HCT116 (cell line): ENCODE measurements around the gene SETD1B. TPM values are rescaled to one million over a fixed set of nuclear protein-coding genes. Genes with fewer than 3 reads are reported as not detected.

Source experiments
- ATAC-seq: fragments of 200-7000 bp; cut with Tn5 transposase; 2 replicates; pipeline ENCODE4 v1.9.1; 2020; ENCODE audit warnings: mild to moderate bottlenecking, moderate library complexity
- BruUV-seq: library from RNA; stranded (reverse); fragments of 400-500 nt; replicated peaks from 2 replicates; lab custom pipeline; 2021; lab: Mats Ljungman, UMichigan
- CTCF ChIA-PET: fragments of 300-600 bp; sonication (Branson Sonifier 250); formaldehyde crosslinking; loops from one replicate; lab custom pipeline; 2021; ENCODE audit warnings: antibody characterized with exemption; lab: Charles Lee
- POLR2A ChIA-PET: fragments of 300-600, 350-600 bp; sonication (Branson Sonifier 250); formaldehyde crosslinking; loops from one replicate; lab custom pipeline; 2021; ENCODE audit warnings: antibody characterized with exemption; lab: Charles Lee
- RAD21 ChIA-PET, 2 experiments: fragments of 300-600 bp; sonication (Branson Sonifier 250); formaldehyde crosslinking; loops; one replicate each; lab custom pipeline; 2023; ENCODE audit warnings: low total read pairs in 2 of 2; ENCODE audit not compliant: uncharacterized antibody in 2 of 2, unreplicated experiment in 2 of 2, low non-redundant PET in 1 of 2; lab: Charles Lee
- DNase-seq: peaks from one replicate; pipeline ENCODE4 v3.0.0-alpha.2; 2010; ENCODE audit warnings: low read depth, low spot score
- H2AFZ ChIP-seq: fragments of 200-600 bp; shearing (Covaris generic), sonication (generic); 2 replicates; pipeline ENCODE4 v1.6.1; 2017; ENCODE audit warnings: low read depth, mixed run types, mixed read lengths, antibody characterized with exemption, low read length; ENCODE audit not compliant: poor library complexity, severe bottlenecking
- H3K27ac ChIP-seq: 2 replicates; pipeline ENCODE4 v1.5.1; 2012; ENCODE audit warnings: low read depth, low read length
- H3K27me3 ChIP-seq: fragments of 200-600 bp; sonication (generic); 2 replicates; pipeline ENCODE4 v1.6.1; 2016; ENCODE audit warnings: mixed run types, low read length, mixed read lengths; ENCODE audit not compliant: insufficient read depth
- H3K36me3 ChIP-seq, 2 experiments: fragments of 200-500 bp in 1 of 2; fragments of 200-600 bp in 1 of 2; sonication (Bioruptor generic) in 1 of 2; sonication (generic) in 1 of 2; 2 replicates each; pipeline versions ENCODE4 v1.5.1 to v1.6.1; 2014 to 2016; ENCODE audit warnings: low read length in 2 of 2, inconsistent platforms in 1 of 2, mixed read lengths in 1 of 2, mixed run types in 1 of 2; ENCODE audit not compliant: insufficient read depth in 2 of 2, control insufficient read depth in 1 of 2
- H3K4me1 ChIP-seq, 2 experiments: fragments of 200-600 bp in 1 of 2; sonication (generic) in 1 of 2; 2 replicates each; pipeline versions ENCODE4 v1.5.1 to v1.6.1; 2012 to 2017; ENCODE audit warnings: low read length in 2 of 2, inconsistent platforms in 1 of 2, mild to moderate bottlenecking in 1 of 2, mixed read lengths in 1 of 2, mixed run types in 1 of 2, moderate library complexity in 1 of 2; ENCODE audit not compliant: insufficient read depth in 2 of 2, control insufficient read depth in 1 of 2
- H3K4me2 ChIP-seq: fragments of 200-600 bp; sonication (generic); 2 replicates; pipeline ENCODE4 v1.6.1; 2017; ENCODE audit warnings: mixed run types, low read length, mixed read lengths
- H3K4me3 ChIP-seq, 2 experiments: fragments of 200-600 bp in 1 of 2; sonication (generic) in 1 of 2; replicated peaks in 1 of 2; 2 replicates each; pipeline ENCODE4 v1.5.1; 2011 to 2016; ENCODE audit warnings: low read length in 2 of 2, control low read depth in 1 of 2, low read depth in 1 of 2, mild to moderate bottlenecking in 1 of 2, mixed read lengths in 1 of 2, mixed run types in 1 of 2
- H3K79me2 ChIP-seq: fragments of 200-600 bp; sonication (generic); 2 replicates; pipeline ENCODE4 v1.6.1; 2017; ENCODE audit warnings: mild to moderate bottlenecking, mixed run types, low read length, moderate library complexity, mixed read lengths; ENCODE audit not compliant: insufficient read depth
- H3K9ac ChIP-seq: fragments of 200-600 bp; sonication (generic); 2 replicates; pipeline ENCODE4 v1.6.1; 2016; ENCODE audit warnings: low read length, mixed read lengths
- H3K9me2 ChIP-seq: fragments of 200-600 bp; sonication (generic), shearing (Covaris generic); 2 replicates; pipeline ENCODE4 v1.6.1; 2017; ENCODE audit warnings: mixed run types, mild to moderate bottlenecking, moderate library complexity; ENCODE audit not compliant: insufficient read depth
- H3K9me3 ChIP-seq, 2 experiments: fragments of 200-500 bp in 1 of 2; fragments of 200-600 bp in 1 of 2; sonication (Bioruptor generic) in 1 of 2; sonication (generic) in 1 of 2; 2 replicates each; pipeline ENCODE4 v1.6.1; 2014 to 2017; ENCODE audit warnings: low read length in 2 of 2, mixed read lengths in 2 of 2, inconsistent platforms in 1 of 2, low read depth in 1 of 2, mild to moderate bottlenecking in 1 of 2, mixed run types in 1 of 2, moderate library complexity in 1 of 2; ENCODE audit not compliant: control insufficient read depth in 1 of 2, insufficient read depth in 1 of 2
- H4K20me1 ChIP-seq: fragments of 200-600 bp; sonication (generic), shearing (Covaris generic); 2 replicates; pipeline ENCODE4 v1.6.1; 2017; ENCODE audit warnings: mixed run types, mild to moderate bottlenecking, moderate library complexity; ENCODE audit not compliant: insufficient read depth
- ATF3 ChIP-seq: IDR thresholded peaks from 2 replicates; pipeline ENCODE4 v1.6.1; 2012
- CTCF ChIP-seq, 3 experiments: fragments of 200-600 bp in 1 of 3; sonication (generic) in 1 of 3; IDR thresholded peaks in 2 of 3; conservative IDR thresholded peaks in 1 of 3; 2 replicates each; pipeline ENCODE4 v1.5.1; 2012 to 2017; ENCODE audit warnings: low read depth in 2 of 3, low read length in 2 of 3, antibody characterized with exemption in 1 of 3, borderline replicate concordance in 1 of 3, control low read depth in 1 of 3, mild to moderate bottlenecking in 1 of 3, mixed read lengths in 1 of 3, mixed run types in 1 of 3, moderate library complexity in 1 of 3; ENCODE audit not compliant: insufficient read depth in 1 of 3
- EGR1 ChIP-seq: IDR thresholded peaks from 2 replicates; pipeline ENCODE4 v1.6.1; 2012; ENCODE audit warnings: low read depth
- EZH2phosphoT487 ChIP-seq: fragments of 200-600 bp; IDR thresholded peaks from 2 replicates; pipeline ENCODE4 v1.6.1; 2018; ENCODE audit warnings: antibody characterized with exemption, borderline replicate concordance
- JUND ChIP-seq: IDR thresholded peaks from 2 replicates; pipeline ENCODE4 v1.6.1; 2012
- POLR2A ChIP-seq: IDR thresholded peaks from 2 replicates; pipeline ENCODE4 v1.7.0; 2011; ENCODE audit warnings: borderline replicate concordance; ENCODE audit not compliant: insufficient read depth, insufficient read length; ENCODE audit errors: extremely low read depth
- POLR2AphosphoS5 ChIP-seq: IDR thresholded peaks from 2 replicates; pipeline ENCODE4 v1.6.1; 2011; ENCODE audit warnings: mild to moderate bottlenecking, low read depth, low read length, moderate library complexity
- RAD21 ChIP-seq: IDR thresholded peaks from 2 replicates; pipeline ENCODE4 v1.6.1; 2012; ENCODE audit warnings: low read depth, mild to moderate bottlenecking
- REST ChIP-seq: IDR thresholded peaks from 2 replicates; pipeline ENCODE4 v1.6.1; 2012; ENCODE audit warnings: low read depth
- SIN3A ChIP-seq: IDR thresholded peaks from 2 replicates; pipeline ENCODE4 v1.6.1; 2012; ENCODE audit warnings: low read depth
- SP1 ChIP-seq: IDR thresholded peaks from 2 replicates; pipeline ENCODE4 v1.6.1; 2012; ENCODE audit warnings: low read depth
- TCF7L2 ChIP-seq: IDR thresholded peaks from 2 replicates; pipeline ENCODE4 v1.7.0; 2011; ENCODE audit warnings: borderline replicate concordance, inconsistent platforms; ENCODE audit not compliant: insufficient read depth, insufficient read length; ENCODE audit errors: extremely low read depth
- YY1 ChIP-seq: IDR thresholded peaks from 2 replicates; pipeline ENCODE4 v1.6.1; 2011; ENCODE audit warnings: low read length, low read depth, moderate library complexity, mild to moderate bottlenecking; ENCODE audit not compliant: insufficient replicate concordance; ENCODE audit errors: extremely low read depth
- ZFX ChIP-seq: fragments of 450-650 bp; IDR thresholded peaks from 2 replicates; pipeline ENCODE4 v1.6.1; 2017
- ZNF274 ChIP-seq: fragments of 200-500 bp; sonication (Bioruptor generic); IDR thresholded peaks from 2 replicates; pipeline ENCODE4 v1.6.1; 2014; ENCODE audit warnings: mild to moderate bottlenecking, low read depth, low read length, inconsistent platforms
- intact Hi-C: fragments of 100-400 bp; cut with micrococcal nuclease; formaldehyde crosslinking; loops from 2 replicates; pipeline ENCODE4 v1.10.0; 2022
- total RNA-seq: library from RNA; stranded (reverse); gene quantifications from one replicate; pipeline ENCODE4 v1.2.1, GENCODE V29; 2021; ENCODE audit not compliant: unreplicated experiment

Gene SETD1B
- total RNA-seq, 1 experiment from 2014 or later: 17.5 TPM

GRCh38 chr12:121762269-121762668 is 41.5 kb upstream of the SETD1B start:
- Histone ChIP-seq H3K27me3 (no peaks in the 10 kb centered on the region), H3K36me3 (no peaks in the 10 kb centered on the region), H3K27ac (no peak overlapping the region), H3K4me3 (no peak overlapping the region), H3K4me1 (peaks cover 22 to 24% of the 10 kb centered on the region in 2 experiments)
- no peak for ATAC-seq
- intact Hi-C loops: no loop called here
- TF ChIP-seq TCF7L2: no peak
- TF ChIP-seq, all 23 proteins: peak for 0
- no peak overlapping the region for H2AFZ ChIP-seq
- H3K9me3 ChIP-seq: no peaks in the 10 kb centered on the region
- ChIA-PET RAD21 (no interaction called here), CTCF (no interaction called here), POLR2A (no interaction called here)
- H3K9ac ChIP-seq: no peak overlapping the region
- DNase-seq: no peak
- no TSS peak for BruUV-seq
- H3K79me2 ChIP-seq: no peaks in the 10 kb centered on the region
- H3K4me2 ChIP-seq: no peak overlapping the region
- no peaks in the 10 kb centered on the region for H4K20me1 ChIP-seq
- H3K9me2 ChIP-seq: no peaks in the 10 kb centered on the region

- intact Hi-C loops: no loop called here
- no peak for DNase-seq
- ATAC-seq: no peak
- no peaks in the 10 kb centered on the region for H3K9me3 ChIP-seq
- POLR2A ChIA-PET: no interaction called here
- CTCF ChIA-PET: interaction anchor here (0.8 to 1.5 kb wide), 2 partner anchors 29 to 212 kb away, joined by 3 to 5 read pairs; partner anchors contain the start of gene RHOF
- no peaks in the 10 kb centered on the region for H3K79me2 ChIP-seq
- no peaks in the 10 kb centered on the region for H3K9me2 ChIP-seq
- H3K4me3 ChIP-seq: no peak overlapping the region
- H3K27ac ChIP-seq: peak overlapping the region; percentile 68
- no peaks in the 10 kb centered on the region for H3K36me3 ChIP-seq
- RAD21 ChIA-PET: interaction anchor here in 1 of 2 experiments (1.1 kb wide), 1 partner anchor 30 kb away, joined by 6 read pairs; no protein-coding TSS in a partner anchor
- H3K4me2 ChIP-seq: peak overlapping the region; percentile 70
- BruUV-seq: no TSS peak
- H3K27me3 ChIP-seq: no peaks in the 10 kb centered on the region
- H4K20me1 ChIP-seq: no peaks in the 10 kb centered on the region
- TF ChIP-seq CTCF (IDR thresholded peaks at IDR 0.05 in 2 of 3, conservative IDR thresholded peaks at IDR 0.05 in 1 of 3; ENCODE audit: borderline replicate concordance in 1 of 3, insufficient read depth in 1 of 3, low read depth in 2 of 3, low read length in 2 of 3) (no peak), SIN3A (no peak), POLR2A (no peak), ZFX (no peak), POLR2AphosphoS5 (no peak), EGR1 (no peak), YY1 (no peak), EZH2phosphoT487 (no peak), ATF3 (no peak), REST (no peak), ZNF274 (no peak), RAD21 (no peak), SP1 (no peak), JUND (no peak)
- TF ChIP-seq, all 23 proteins: peak for 0
- no peak overlapping the region for H3K9ac ChIP-seq
- no peak overlapping the region for H2AFZ ChIP-seq
- H3K4me1 ChIP-seq: peaks cover 22 to 24% of the 10 kb centered on the region in 2 experiments
Observed at GRCh38 chr12:121764808-121765207, 39.0 kb upstream of the SETD1B start.
